Testis (tissue), 2 donors: ENCODE results near the gene BRINP2.

ENCODE experiments used
- POLR2A ChIP-seq: fragments of 450-650 bp; IDR thresholded peaks from one replicate; pipeline ENCODE4 v1.6.1; 2017; ENCODE audit warnings: antibody characterized with exemption, mild to moderate bottlenecking, moderate library complexity
- TF ChIP-seq, protein P1 (sequence below), 3 experiments: fragments of 450-650 bp in 2 of 3; fragments of 200-600 bp in 1 of 3; sonication (generic) in 1 of 3; IDR thresholded peaks; one replicate each; pipeline ENCODE4 v1.5.1; 2016 to 2019; ENCODE audit warnings: antibody characterized with exemption in 3 of 3, mild to moderate bottlenecking in 2 of 3, moderate library complexity in 1 of 3

- TF ChIP-seq POLR2A = no peak
- TF ChIP-seq, protein P1, sequence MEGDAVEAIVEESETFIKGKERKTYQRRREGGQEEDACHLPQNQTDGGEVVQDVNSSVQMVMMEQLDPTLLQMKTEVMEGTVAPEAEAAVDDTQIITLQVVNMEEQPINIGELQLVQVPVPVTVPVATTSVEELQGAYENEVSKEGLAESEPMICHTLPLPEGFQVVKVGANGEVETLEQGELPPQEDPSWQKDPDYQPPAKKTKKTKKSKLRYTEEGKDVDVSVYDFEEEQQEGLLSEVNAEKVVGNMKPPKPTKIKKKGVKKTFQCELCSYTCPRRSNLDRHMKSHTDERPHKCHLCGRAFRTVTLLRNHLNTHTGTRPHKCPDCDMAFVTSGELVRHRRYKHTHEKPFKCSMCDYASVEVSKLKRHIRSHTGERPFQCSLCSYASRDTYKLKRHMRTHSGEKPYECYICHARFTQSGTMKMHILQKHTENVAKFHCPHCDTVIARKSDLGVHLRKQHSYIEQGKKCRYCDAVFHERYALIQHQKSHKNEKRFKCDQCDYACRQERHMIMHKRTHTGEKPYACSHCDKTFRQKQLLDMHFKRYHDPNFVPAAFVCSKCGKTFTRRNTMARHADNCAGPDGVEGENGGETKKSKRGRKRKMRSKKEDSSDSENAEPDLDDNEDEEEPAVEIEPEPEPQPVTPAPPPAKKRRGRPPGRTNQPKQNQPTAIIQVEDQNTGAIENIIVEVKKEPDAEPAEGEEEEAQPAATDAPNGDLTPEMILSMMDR (IDR thresholded peaks at IDR 0.05) = no peak
These were observed 108.0 kb downstream of the BRINP2 start for GRCh38 chr1:177278626-177279390.
